H1 (cell line): ENCODE data around the gene PLA2G4F. TPM values are rescaled to one million over a fixed set of nuclear protein-coding genes. Genes with fewer than 3 reads are reported as not detected.

Experiments used
- CTCF ChIA-PET: fragments of 300-600 bp; sonication (Branson Sonifier 250); formaldehyde crosslinking; loops from one replicate; lab custom pipeline; 2021; ENCODE audit not compliant: partially characterized antibody; lab: Charles Lee
- POLR2A ChIA-PET: fragments of 300-600 bp; sonication (Branson Sonifier 250); formaldehyde crosslinking; loops from one replicate; lab custom pipeline; 2021; ENCODE audit warnings: inconsistent platforms; ENCODE audit not compliant: partially characterized antibody; lab: Charles Lee
- DNase-seq, 2 experiments: peaks; one replicate each; pipeline versions ENCODE4 v3.0.0 to v3.0.0-alpha.2; 2010 to 2022; ENCODE audit warnings: low spot score in 2 of 2, low read depth in 1 of 2, mixed read lengths in 1 of 2
- FAIRE-seq: peaks from 2 replicates; lab custom pipeline; 2011; peaks lifted over from hg19 to GRCh38; lab: Jason Lieb, UNC
- H2AFZ ChIP-seq: 2 replicates; pipeline ENCODE4 v1.8.1; 2012; ENCODE audit warnings: low read length, inconsistent platforms
- H2AK5ac ChIP-seq: 2 replicates; pipeline ENCODE4 v1.6.1; 2013; ENCODE audit warnings: low read depth, low read length
- H2BK120ac ChIP-seq: replicated peaks from 2 replicates; pipeline ENCODE3; 2013; ENCODE audit warnings: low read depth, low read length, inconsistent platforms
- H2BK12ac ChIP-seq: 2 replicates; pipeline ENCODE4 v1.6.1; 2013; ENCODE audit warnings: low read depth, low read length
- H2BK15ac ChIP-seq: 2 replicates; pipeline ENCODE4 v1.6.1; 2013; ENCODE audit warnings: low read length
- H2BK20ac ChIP-seq: 2 replicates; pipeline ENCODE4 v1.6.1; 2013; ENCODE audit warnings: low read length
- H2BK5ac ChIP-seq: 2 replicates; pipeline ENCODE4 v1.6.1; 2013; ENCODE audit warnings: low read depth, low read length
- H3K14ac ChIP-seq: 2 replicates; pipeline ENCODE4 v1.6.1; 2013; ENCODE audit warnings: inconsistent platforms; ENCODE audit not compliant: insufficient read length
- H3K18ac ChIP-seq: 2 replicates; pipeline ENCODE4 v1.6.1; 2013; ENCODE audit warnings: low read length; ENCODE audit errors: extremely low read depth
- H3K23ac ChIP-seq: 2 replicates; pipeline ENCODE4 v1.6.1; 2013; ENCODE audit warnings: inconsistent platforms; ENCODE audit not compliant: insufficient read length
- H3K23me2 ChIP-seq: 2 replicates; pipeline ENCODE4 v1.6.1; 2013; ENCODE audit warnings: low read depth, low read length
- H3K27ac ChIP-seq: 2 replicates; pipeline ENCODE4 v1.6.1; 2011; ENCODE audit warnings: low read depth, low read length, inconsistent platforms
- H3K27me3 ChIP-seq, 4 experiments: replicated peaks in 1 of 4; 1 replicate in 1 of 4; 2 replicates in 3 of 4; pipeline versions ENCODE4 v1.6.1 to v1.8.1; 2011 to 2013; ENCODE audit warnings: low read length in 3 of 4, mild to moderate bottlenecking in 3 of 4, inconsistent platforms in 2 of 4, mixed read lengths in 2 of 4, moderate library complexity in 1 of 4; ENCODE audit not compliant: control insufficient read depth in 3 of 4, insufficient read depth in 3 of 4; ENCODE audit errors: extremely low read depth in 1 of 4
- H3K36me3 ChIP-seq, 4 experiments: 2 replicates each; pipeline versions ENCODE4 v1.6.1 to v1.8.1; 2011 to 2013; ENCODE audit warnings: mild to moderate bottlenecking in 4 of 4, low read length in 3 of 4, moderate library complexity in 2 of 4, control low read depth in 1 of 4, inconsistent platforms in 1 of 4; ENCODE audit not compliant: insufficient read depth in 4 of 4, control insufficient read depth in 2 of 4
- H3K4ac ChIP-seq: replicated peaks from 2 replicates; pipeline ENCODE3; 2013; ENCODE audit warnings: low read length, low read depth, mixed read lengths, inconsistent platforms; ENCODE audit not compliant: insufficient read length
- H3K4me1 ChIP-seq, 4 experiments: replicated peaks in 1 of 4; 1 replicate in 1 of 4; 2 replicates in 3 of 4; pipeline versions ENCODE4 v1.6.1 to v1.8.1; 2011 to 2013; ENCODE audit warnings: low read length in 3 of 4, inconsistent platforms in 2 of 4, mixed read lengths in 1 of 4; ENCODE audit not compliant: insufficient read depth in 4 of 4, control insufficient read depth in 3 of 4
- H3K4me2 ChIP-seq, 2 experiments: 2 replicates each; pipeline versions ENCODE4 v1.6.1 to v1.8.1; 2011 to 2013; ENCODE audit warnings: low read depth in 2 of 2, low read length in 2 of 2, control low read depth in 1 of 2, inconsistent platforms in 1 of 2, mild to moderate bottlenecking in 1 of 2; ENCODE audit not compliant: insufficient read depth in 1 of 2
- H3K4me3 ChIP-seq, 4 experiments: fragments of 200-600, 300-600 bp in 1 of 4; sonication (generic), shearing (Covaris generic), sonication (Bioruptor Twin) in 1 of 4; 2 replicates each; pipeline versions ENCODE4 v1.5.1 to v1.8.1; 2011 to 2016; ENCODE audit warnings: low read length in 4 of 4, low read depth in 3 of 4, control low read depth in 2 of 4, inconsistent platforms in 2 of 4, mild to moderate bottlenecking in 2 of 4, mixed read lengths in 1 of 4, moderate library complexity in 1 of 4; ENCODE audit not compliant: insufficient read depth in 2 of 4; ENCODE audit errors: extremely low read depth in 1 of 4
- H3K56ac ChIP-seq: replicated peaks from 2 replicates; pipeline ENCODE3; 2013; ENCODE audit warnings: low read depth, mild to moderate bottlenecking, mixed read lengths, low read length, inconsistent platforms; ENCODE audit not compliant: insufficient read length
- H3K79me1 ChIP-seq: 2 replicates; pipeline ENCODE4 v1.6.1; 2013; ENCODE audit warnings: low read depth, low read length, control low read depth
- H3K79me2 ChIP-seq, 2 experiments: 2 replicates each; pipeline versions ENCODE4 v1.6.1 to v1.8.1; 2012 to 2013; ENCODE audit warnings: low read length in 2 of 2, mild to moderate bottlenecking in 2 of 2, inconsistent platforms in 1 of 2; ENCODE audit not compliant: insufficient read depth in 2 of 2, control insufficient read depth in 1 of 2
- H3K9ac ChIP-seq, 4 experiments: replicated peaks in 1 of 4; 1 replicate in 1 of 4; 2 replicates in 3 of 4; pipeline versions ENCODE4 v1.6.1 to v1.8.1; 2011 to 2013; ENCODE audit warnings: low read depth in 3 of 4, low read length in 3 of 4, control low read depth in 2 of 4, mild to moderate bottlenecking in 2 of 4, moderate library complexity in 2 of 4, inconsistent platforms in 1 of 4; ENCODE audit errors: extremely low read depth in 1 of 4
- H3K9me3 ChIP-seq, 2 experiments: 2 replicates each; pipeline versions ENCODE4 v1.6.1 to v1.8.1; 2012 to 2013; ENCODE audit warnings: mild to moderate bottlenecking in 2 of 2, moderate library complexity in 2 of 2, control low read depth in 1 of 2, inconsistent platforms in 1 of 2, low read depth in 1 of 2, low read length in 1 of 2, mixed read lengths in 1 of 2; ENCODE audit not compliant: insufficient read depth in 2 of 2
- H4K20me1 ChIP-seq, 2 experiments: replicated peaks in 1 of 2; 2 replicates each; pipeline versions ENCODE3 to v1.8.1; 2011 to 2013; ENCODE audit warnings: inconsistent platforms in 2 of 2, low read length in 2 of 2, mild to moderate bottlenecking in 1 of 2; ENCODE audit not compliant: insufficient read depth in 2 of 2, control insufficient read depth in 1 of 2
- H4K5ac ChIP-seq: 2 replicates; pipeline ENCODE4 v1.6.1; 2013; ENCODE audit warnings: low read length, low read depth, mixed read lengths, inconsistent platforms; ENCODE audit not compliant: insufficient read length
- H4K8ac ChIP-seq: 2 replicates; pipeline ENCODE4 v1.8.0; 2013; ENCODE audit warnings: mild to moderate bottlenecking, moderate library complexity, low read length, inconsistent platforms; ENCODE audit not compliant: insufficient read depth; ENCODE audit errors: extremely low read depth
- H4K91ac ChIP-seq: replicated peaks from 2 replicates; pipeline ENCODE3; 2013; ENCODE audit warnings: low read length, mixed read lengths, inconsistent platforms; ENCODE audit not compliant: insufficient read length
- CBX5 ChIP-seq: fragments of 300-800, 300-1000 bp; sonication (generic); IDR thresholded peaks from 2 replicates; pipeline ENCODE4 v1.7.1; 2016; ENCODE audit warnings: antibody characterized with exemption, low read length, low read depth
- EP300 ChIP-seq, 2 experiments: IDR thresholded peaks; 1 replicate in 1 of 2; 2 replicates in 1 of 2; pipeline ENCODE4 v1.6.1; 2011 to 2012; ENCODE audit warnings: low read depth in 2 of 2, low read length in 2 of 2, mild to moderate bottlenecking in 2 of 2, borderline replicate concordance in 1 of 2, inconsistent platforms in 1 of 2, moderate library complexity in 1 of 2
- FOSL1 ChIP-seq: IDR thresholded peaks from 2 replicates; pipeline ENCODE4 v1.6.1; 2011; ENCODE audit warnings: mild to moderate bottlenecking, low read depth, low read length, moderate library complexity; ENCODE audit not compliant: insufficient read depth
- HDAC6 ChIP-seq: IDR thresholded peaks from one replicate; pipeline ENCODE4 v1.7.1; 2012; ENCODE audit warnings: low read depth, mild to moderate bottlenecking, inconsistent platforms, low read length, moderate library complexity
- JUND ChIP-seq: IDR thresholded peaks from 2 replicates; pipeline ENCODE4 v1.6.1; 2011; ENCODE audit warnings: mild to moderate bottlenecking, improper control_type of control experiment, low read length
- KDM5A ChIP-seq: fragments of 200-600 bp; IDR thresholded peaks from 2 replicates; pipeline ENCODE4 v1.7.1; 2012; ENCODE audit warnings: mild to moderate bottlenecking, low read length, inconsistent platforms, mixed read lengths
- RAD21 ChIP-seq, 2 experiments: IDR thresholded peaks in 1 of 2; conservative IDR thresholded peaks in 1 of 2; 2 replicates each; pipeline ENCODE4 v1.6.1; 2011; ENCODE audit warnings: low read depth in 2 of 2, low read length in 2 of 2, improper control_type of control experiment in 1 of 2, inconsistent platforms in 1 of 2, mild to moderate bottlenecking in 1 of 2, moderate library complexity in 1 of 2
- RNF2 ChIP-seq: fragments of 200-900, 300-1000 bp; sonication (generic); IDR thresholded peaks from 2 replicates; pipeline ENCODE4 v1.7.1; 2016; ENCODE audit warnings: borderline replicate concordance, low read depth, mild to moderate bottlenecking, antibody characterized with exemption, low read length; ENCODE audit not compliant: poor library complexity, severe bottlenecking; ENCODE audit errors: missing control alignments
- SIX5 ChIP-seq: IDR thresholded peaks from 2 replicates; pipeline ENCODE4 v1.6.1; 2011; ENCODE audit warnings: mild to moderate bottlenecking, low read depth, low read length
- SRF ChIP-seq: IDR thresholded peaks from 2 replicates; pipeline ENCODE4 v1.6.1; 2011; ENCODE audit warnings: mild to moderate bottlenecking, low read depth, low read length, moderate library complexity
- TCF12 ChIP-seq: IDR thresholded peaks from 2 replicates; pipeline ENCODE4 v1.6.1; 2011; ENCODE audit warnings: low read depth, mild to moderate bottlenecking, low read length
- WGBS, 2 experiments: shearing (Covaris generic) in 1 of 2; methylation state at CpG; one replicate each; pipeline versions ENCODE4 v1.1.6 to v1.1.7; 2013 to 2015; ENCODE audit warnings: low lambda C conversion rate in 2 of 2, mixed read lengths in 2 of 2, inconsistent platforms in 1 of 2, low coverage in 1 of 2, missing lambda C conversion rate in 1 of 2; ENCODE audit not compliant: insufficient replicate concordance in 2 of 2, insufficient coverage in 1 of 2, insufficient read length in 1 of 2; ENCODE audit errors: extremely low coverage in 1 of 2, missing lambda C conversion rate in 1 of 2; 5-methylcytosine and 5-hydroxymethylcytosine counted together
- polyA plus RNA-seq, 7 experiments: library from polyadenylated mRNA; depleted of rRNA in 3 of 7; stranded (reverse) in 5 of 7; unstranded in 2 of 7; fragments of >200 nt in 5 of 7; fragments of 200-250 nt in 2 of 7; gene quantifications; 1 replicate in 5 of 7; 2 replicates in 1 of 7; 4 replicates in 1 of 7; pipeline versions ENCODE4 v1.2.1 to v1.2.3, GENCODE V29; 2011 to 2013; ENCODE audit warnings: missing spikeins in 2 of 7, mixed read lengths in 2 of 7
- total RNA-seq: library from RNA; stranded (reverse); fragmentation: NEBNext Ultra II Directional; extraction: Animal tissue kit (Norgen Biotek cat#: 25700); gene quantifications from 2 replicates; pipeline ENCODE4 v1.2.1, GENCODE V29; 2021

Gene PLA2G4F
- total and polyA plus RNA-seq, 2 of the 8 experiments (the other 6 are each of a cell fraction or from before 2014, with no cell fraction given), result not detected

- no peak overlapping the region for H3K4me2 ChIP-seq
- POLR2A ChIA-PET, result no interaction called here
- H3K9me3 ChIP-seq, result no peaks in the 10 kb centered on the region
- no peak overlapping the region for H3K18ac ChIP-seq
- no peak overlapping the region for H4K91ac ChIP-seq
- no peaks in the 10 kb centered on the region for H4K20me1 ChIP-seq
- H3K27ac ChIP-seq, result no peak overlapping the region
- H3K36me3 ChIP-seq, result no peaks in the 10 kb centered on the region
- no peak overlapping the region for H2BK12ac ChIP-seq
- H3K4me3 ChIP-seq, result no peak overlapping the region
- H3K23me2 ChIP-seq, result no peaks in the 10 kb centered on the region
- no peak overlapping the region for H2BK15ac ChIP-seq
- H2AK5ac ChIP-seq, result no peak overlapping the region
- 83% methylated on average over 4 of the region's 4 CpGs; no CpG with 5 or more reads in 1 of the 2 experiments for WGBS, 2 experiments
- FAIRE-seq, result no peak
- no peaks in the 10 kb centered on the region for H3K79me1 ChIP-seq
- CTCF ChIA-PET, result interaction anchor here (0.6 to 22.6 kb wide), 19 partner anchors 8 to 252 kb away, joined by 3 to 416 read pairs (median 5); partner anchors contain the start of genes PLA2G4D and PLA2G4F
- no peak overlapping the region for H2AFZ ChIP-seq
- no peak overlapping the region for H2BK5ac ChIP-seq
- H3K4ac ChIP-seq, result no peak overlapping the region
- no peak for DNase-seq
- H2BK20ac ChIP-seq, result no peak overlapping the region
- H4K8ac ChIP-seq, result no peak overlapping the region
- H3K14ac ChIP-seq, result no peak overlapping the region
- peaks cover 0 to 7% (median 4%) of the 10 kb centered on the region in 4 experiments; a peak in 3 of 7 replicates for H3K4me1 ChIP-seq
- no peak overlapping the region for H3K9ac ChIP-seq
- no peak overlapping the region for H3K56ac ChIP-seq
- H3K79me2 ChIP-seq, result no peaks in the 10 kb centered on the region
- no peak overlapping the region for H3K23ac ChIP-seq
- no peak overlapping the region for H2BK120ac ChIP-seq
- no peak overlapping the region for H4K5ac ChIP-seq
- no peaks in the 10 kb centered on the region for H3K27me3 ChIP-seq
- no peak for TF ChIP-seq RAD21 (IDR thresholded peaks at IDR 0.05 in 1 of 2, conservative IDR thresholded peaks at IDR 0.05 in 1 of 2; ENCODE audit: low read depth in 2 of 2, low read length in 2 of 2)
- no peak for TF ChIP-seq FOSL1
- TF ChIP-seq RNF2, result no peak
- TF ChIP-seq SIX5, result no peak
- no peak for TF ChIP-seq JUND
- no peak for TF ChIP-seq CBX5
- TF ChIP-seq KDM5A, result no peak
- TF ChIP-seq SRF, result no peak
- no peak for TF ChIP-seq TCF12
- no peak for TF ChIP-seq EP300 (IDR thresholded peaks at IDR 0.05; ENCODE audit: borderline replicate concordance in 1 of 2, low read depth in 2 of 2, low read length in 2 of 2)
- TF ChIP-seq HDAC6, result no peak
These were observed 23.1 kb downstream of the PLA2G4F start for GRCh38 chr15:42133356-42133755.
